ENCODE data around the gene IGF2R.

GRCh38 chr6:160048471-160048870 lies 79.6 kb downstream of the IGF2R start:
- TF ChIP-seq CTCF (IDR thresholded peaks at IDR 0.05; ENCODE audit: low read depth, low read length) (no peak), POLR2A (IDR thresholded peaks at IDR 0.05; ENCODE audit: extremely low read depth, insufficient read length) (no peak), MYC (IDR thresholded peaks at IDR 0.05; ENCODE audit: low read depth, low read length) (no peak), MAX (IDR thresholded peaks at IDR 0.05; ENCODE audit: low read depth, low read length) (no peak)
